Measurements from ENCODE around the gene GNG7.
A peak's percentile ranks its signal among the peaks of the same experiment; 100 is the strongest.

Gene GNG7

GRCh38 chr19:2702170-2703076, at the start of gene GNG7:
GNG7 (minus strand) TSS chr19:2702694; CDS start chr19:2520688, 182,006 bp downstream.
- TF ChIP-seq Cebpa-rat (IDR thresholded peaks at IDR 0.05): no peak
- H4K20me1 ChIP-seq: no peaks in the 10 kb centered on the region
- H3K4me1 ChIP-seq: peaks cover 50% of the 10 kb centered on the region
- H3K27ac ChIP-seq: peak within 1 kb of the TSS; percentile 99
- H3K4me2 ChIP-seq: peak within 1 kb of the TSS; percentile 98
- H3K9ac ChIP-seq: peak within 1 kb of the TSS; percentile 81
- no peaks in the 10 kb centered on the region for H3K36me3 ChIP-seq
- H3K9me3 ChIP-seq: no peaks in the 10 kb centered on the region
- H3K4me3 ChIP-seq: peak within 1 kb of the TSS; percentile 78
- no peaks in the 10 kb centered on the region for H3K27me3 ChIP-seq

GRCh38 chr19:2751438-2751830, 48.9 kb upstream of the GNG7 start:
- no peaks in the 10 kb centered on the region for H3K9me3 ChIP-seq
- no peak overlapping the region for H3K4me3 ChIP-seq
- peak overlapping the region; percentile 80; the same call in 1 of the 2 replicates for H3K4me2 ChIP-seq
- no peak overlapping the region for H3K27ac ChIP-seq
- no peak for TF ChIP-seq Cebpa-rat (IDR thresholded peaks at IDR 0.05)
- H4K20me1 ChIP-seq: no peaks in the 10 kb centered on the region
- H3K4me1 ChIP-seq: peaks cover 55% of the 10 kb centered on the region
- H3K27me3 ChIP-seq: no peaks in the 10 kb centered on the region
- 0 out of 2 replicates have a peak overlapping the region, but pooled peaks have one; percentile 10 for H3K9ac ChIP-seq
- H3K36me3 ChIP-seq: peaks cover 37% of the 10 kb centered on the region

GRCh38 chr19:2750808-2751437, 48.4 kb upstream of the GNG7 start:
- H3K27ac ChIP-seq: no peak overlapping the region
- H3K9me3 ChIP-seq: no peaks in the 10 kb centered on the region
- peak overlapping the region; percentile 80 for H3K4me2 ChIP-seq
- 0 out of 2 replicates have a peak overlapping the region, but pooled peaks have one; percentile 10 for H3K9ac ChIP-seq
- H3K4me3 ChIP-seq: no peak overlapping the region
- peaks cover 34% of the 10 kb centered on the region for H3K36me3 ChIP-seq
- TF ChIP-seq Cebpa-rat (IDR thresholded peaks at IDR 0.05): no peak
- H3K4me1 ChIP-seq: peaks cover 50% of the 10 kb centered on the region
- H3K27me3 ChIP-seq: no peaks in the 10 kb centered on the region
- no peaks in the 10 kb centered on the region for H4K20me1 ChIP-seq

GRCh38 chr19:2747349-2747748, 44.9 kb upstream of the GNG7 start:
- Histone ChIP-seq H3K9ac (no peak overlapping the region), H3K4me3 (no peak overlapping the region), H3K27ac (no peak overlapping the region), H3K27me3 (no peaks in the 10 kb centered on the region), H3K9me3 (no peaks in the 10 kb centered on the region), H3K36me3 (no peaks in the 10 kb centered on the region), H3K4me1 (peaks cover 48% of the 10 kb centered on the region), H4K20me1 (no peaks in the 10 kb centered on the region), H3K4me2 (no peak overlapping the region)
- no peak for TF ChIP-seq Cebpa-rat (IDR thresholded peaks at IDR 0.05)

- no peak overlapping the region for H3K4me3 ChIP-seq
- no peak overlapping the region for H3K4me2 ChIP-seq
- no peaks in the 10 kb centered on the region for H3K36me3 ChIP-seq
- H4K20me1 ChIP-seq: no peaks in the 10 kb centered on the region
- H3K27ac ChIP-seq: no peak overlapping the region
- peaks cover 33% of the 10 kb centered on the region for H3K4me1 ChIP-seq
- no peaks in the 10 kb centered on the region for H3K27me3 ChIP-seq
- H3K9ac ChIP-seq: no peak overlapping the region
- no peaks in the 10 kb centered on the region for H3K9me3 ChIP-seq
- TF ChIP-seq Cebpa-rat (IDR thresholded peaks at IDR 0.05): no peak
Observed at GRCh38 chr19:2744113-2744512, 41.6 kb upstream of the GNG7 start.

GRCh38 chr19:2743099-2743498, 40.6 kb upstream of the GNG7 start:
- 0 out of 2 replicates have a peak, but pooled peaks cover 6% of the 10 kb centered on the region for H4K20me1 ChIP-seq
- H3K36me3 ChIP-seq: no peaks in the 10 kb centered on the region
- no peak overlapping the region for H3K4me2 ChIP-seq
- H3K9me3 ChIP-seq: no peaks in the 10 kb centered on the region
- H3K4me1 ChIP-seq: peaks cover 33% of the 10 kb centered on the region
- no peak overlapping the region for H3K27ac ChIP-seq
- H3K27me3 ChIP-seq: no peaks in the 10 kb centered on the region
- no peak overlapping the region for H3K4me3 ChIP-seq
- TF ChIP-seq Cebpa-rat (IDR thresholded peaks at IDR 0.05): no peak
- H3K9ac ChIP-seq: no peak overlapping the region

- Histone ChIP-seq H3K4me3 (no peak overlapping the region), H3K4me2 (peak overlapping the region; percentile 55)
Observed at GRCh38 chr19:2740314-2740656, 37.8 kb upstream of the GNG7 start.

GRCh38 chr19:2739602-2740313, 37.3 kb upstream of the GNG7 start, which contains the start of gene SLC39A3:
SLC39A3 (minus strand) TSS chr19:2740017; CDS start chr19:2737257, 2,760 bp downstream.
- Histone ChIP-seq H3K9ac (peak within 1 kb of the TSS; percentile 89), H3K4me1 (peaks cover 37% of the 10 kb centered on the region), H3K4me3 (peak within 1 kb of the TSS; percentile 97), H3K4me2 (peak within 1 kb of the TSS; percentile 90), H3K27me3 (no peaks in the 10 kb centered on the region; the same call in 1 of the 2 replicates), H3K9me3 (peaks cover 9% of the 10 kb centered on the region), H3K36me3 (peaks cover 31% of the 10 kb centered on the region), H3K27ac (peak within 1 kb of the TSS; percentile 89), H4K20me1 (peaks cover 31% of the 10 kb centered on the region)
- TF ChIP-seq Cebpa-rat (IDR thresholded peaks at IDR 0.05): no peak

More at GRCh38 chr19:2740314-2740656, 37.8 kb upstream of the GNG7 start:
- no peak overlapping the region for H3K9ac ChIP-seq
- peaks cover 37% of the 10 kb centered on the region for H3K4me1 ChIP-seq
- peaks cover 9% of the 10 kb centered on the region for H3K9me3 ChIP-seq
- H3K36me3 ChIP-seq: peaks cover 25% of the 10 kb centered on the region
- no peak for TF ChIP-seq Cebpa-rat (IDR thresholded peaks at IDR 0.05)
- H4K20me1 ChIP-seq: peaks cover 26% of the 10 kb centered on the region
- H3K27me3 ChIP-seq: no peaks in the 10 kb centered on the region; the same call in 1 of the 2 replicates
- H3K27ac ChIP-seq: no peak overlapping the region

- Histone ChIP-seq H3K4me1 (peaks cover 66% of the 10 kb centered on the region), H3K27ac (no peak overlapping the region), H3K9ac (no peak overlapping the region), H3K36me3 (peaks cover 55% of the 10 kb centered on the region), H3K4me2 (no peak overlapping the region), H3K4me3 (no peak overlapping the region), H3K9me3 (peaks cover 9% of the 10 kb centered on the region), H3K27me3 (no peaks in the 10 kb centered on the region; the same call in 1 of the 2 replicates), H4K20me1 (peaks cover 62% of the 10 kb centered on the region)
- TF ChIP-seq Cebpa-rat (IDR thresholded peaks at IDR 0.05): peak; percentile 83
Observed at GRCh38 chr19:2736550-2737190, 34.2 kb upstream of the GNG7 start.
